CD14-positive monocyte (primary cell): ENCODE results near the gene DCDC2. TPM values are rescaled to one million over a fixed set of nuclear protein-coding genes. Genes with fewer than 3 reads are reported as not detected.

Source experiments
- DNase-seq, 3 donors: peaks; one replicate each; pipeline ENCODE4 v3.0.0-alpha.2; 2011 to 2022
- H2AFZ ChIP-seq: 2 replicates; pipeline ENCODE4 v1.6.0; 2012; ENCODE audit warnings: mild to moderate bottlenecking, low read depth, low read length, inconsistent platforms; ENCODE audit not compliant: insufficient read depth, poor library complexity, severe bottlenecking
- H3K27ac ChIP-seq, 2 donors: 1 replicate in 1 of 2; 2 replicates in 1 of 2; pipeline ENCODE4 v1.5.1; 2012 to 2013; ENCODE audit warnings: low read length in 2 of 2, control low read depth in 1 of 2, inconsistent platforms in 1 of 2, low read depth in 1 of 2, mild to moderate bottlenecking in 1 of 2
- H3K27me3 ChIP-seq, 2 donors: one replicate each; pipeline versions ENCODE4 v1.6.0 to v1.6.1; 2011 to 2013; ENCODE audit warnings: low read length in 2 of 2; ENCODE audit not compliant: control insufficient read depth in 2 of 2, insufficient read depth in 2 of 2
- H3K36me3 ChIP-seq, 2 donors: replicated peaks in 1 of 2; 1 replicate in 1 of 2; 2 replicates in 1 of 2; pipeline versions ENCODE4 v1.5.1 to v1.6.1; 2012 to 2013; ENCODE audit warnings: low read length in 2 of 2, control low read depth in 1 of 2, inconsistent platforms in 1 of 2, mild to moderate bottlenecking in 1 of 2; ENCODE audit not compliant: insufficient read depth in 2 of 2, control insufficient read depth in 1 of 2
- H3K4me1 ChIP-seq, 2 donors: 1 replicate in 1 of 2; 2 replicates in 1 of 2; pipeline versions ENCODE4 v1.5.1 to v1.6.1; 2012 to 2013; ENCODE audit warnings: low read length in 2 of 2, control low read depth in 1 of 2, inconsistent platforms in 1 of 2, mild to moderate bottlenecking in 1 of 2, moderate library complexity in 1 of 2; ENCODE audit not compliant: insufficient read depth in 2 of 2, control insufficient read depth in 1 of 2
- H3K4me2 ChIP-seq: replicated peaks from 2 replicates; pipeline ENCODE3; 2012; ENCODE audit warnings: low read length, moderate library complexity, mild to moderate bottlenecking; ENCODE audit not compliant: poor library complexity, severe bottlenecking; ENCODE audit errors: extremely low read depth
- H3K4me3 ChIP-seq, 3 experiments: fragments of 200-600 bp in 1 of 3; sonication (generic) in 1 of 3; replicated peaks in 1 of 3; 1 replicate in 2 of 3; 2 replicates in 1 of 3; pipeline ENCODE4 v1.5.1; 2011 to 2013; ENCODE audit warnings: low read length in 3 of 3, mild to moderate bottlenecking in 3 of 3, control low read depth in 2 of 3, low read depth in 2 of 3, inconsistent platforms in 1 of 3, moderate library complexity in 1 of 3
- H3K79me2 ChIP-seq: 2 replicates; pipeline ENCODE4 v1.6.0; 2012; ENCODE audit warnings: mild to moderate bottlenecking, control low read depth, inconsistent platforms, low read length, moderate library complexity; ENCODE audit not compliant: insufficient read depth
- H3K9ac ChIP-seq: 2 replicates; pipeline ENCODE4 v1.6.0; 2017; ENCODE audit warnings: low read length, mild to moderate bottlenecking; ENCODE audit not compliant: insufficient read depth, poor library complexity, severe bottlenecking
- H3K9me3 ChIP-seq, 2 donors: replicated peaks in 1 of 2; 1 replicate in 1 of 2; 2 replicates in 1 of 2; pipeline versions ENCODE4 v1.5.1 to v1.6.1; 2012 to 2013; ENCODE audit warnings: low read length in 2 of 2, control low read depth in 1 of 2; ENCODE audit not compliant: control insufficient read depth in 1 of 2, insufficient read depth in 1 of 2
- H4K20me1 ChIP-seq: 2 replicates; pipeline ENCODE4 v1.6.0; 2012; ENCODE audit warnings: mild to moderate bottlenecking, low read length, control low read depth, moderate library complexity; ENCODE audit not compliant: insufficient read depth
- H3K27ac Mint-ChIP-seq, 7 donors: one replicate each; pipeline ENCODE4 v1.8.0; 2020; ENCODE audit warnings: mild to moderate bottlenecking in 7 of 7, mixed read lengths in 7 of 7, moderate library complexity in 6 of 7, inconsistent platforms in 2 of 7
- H3K27me3 Mint-ChIP-seq, 3 donors: one replicate each; pipeline ENCODE4 v1.8.0; 2021 to 2022; ENCODE audit warnings: low read depth in 3 of 3, mild to moderate bottlenecking in 3 of 3, mixed read lengths in 3 of 3, moderate library complexity in 3 of 3, inconsistent platforms in 1 of 3
- H3K36me3 Mint-ChIP-seq, 2 donors: one replicate each; pipeline ENCODE4 v1.8.0; 2020; ENCODE audit warnings: mixed read lengths in 2 of 2, inconsistent platforms in 1 of 2, mild to moderate bottlenecking in 1 of 2
- H3K4me1 Mint-ChIP-seq: one replicate; pipeline ENCODE4 v1.8.0; 2020; ENCODE audit warnings: mild to moderate bottlenecking, mixed read lengths
- H3K4me3 Mint-ChIP-seq, 2 donors: one replicate each; pipeline ENCODE4 v1.8.0; 2020; ENCODE audit warnings: mild to moderate bottlenecking in 2 of 2, mixed read lengths in 2 of 2, moderate library complexity in 1 of 2
- H3K9me3 Mint-ChIP-seq, 7 donors: one replicate each; pipeline ENCODE4 v1.8.0; 2020 to 2022; ENCODE audit warnings: mixed read lengths in 7 of 7, mild to moderate bottlenecking in 6 of 7, moderate library complexity in 6 of 7, inconsistent platforms in 2 of 7
- CTCF ChIP-seq: fragments of 200-600 bp; IDR thresholded peaks from one replicate; pipeline ENCODE4 v1.8.0; 2022; ENCODE audit warnings: antibody characterized with exemption, mild to moderate bottlenecking
- WGBS: methylation state at CpG from one replicate; pipeline ENCODE4 v1.1.5; 2013; ENCODE audit warnings: missing lambda C conversion rate; ENCODE audit not compliant: insufficient coverage; 5-methylcytosine and 5-hydroxymethylcytosine counted together
- intact Hi-C, 2 donors: fragments of 100-400 bp; cut with micrococcal nuclease; formaldehyde crosslinking; loops; one replicate each; pipeline versions ENCODE4 v1.15.0 to v1.15.1; 2023
- polyA plus RNA-seq, 3 donors: library from polyadenylated mRNA; depleted of rRNA in 1 of 3; unstranded in 2 of 3; stranded (reverse) in 1 of 3; fragments of 300-500 nt in 2 of 3; fragments of >200 nt in 1 of 3; fragmentation: Illumina TruSeq in 2 of 3; gene quantifications; 1 replicate in 2 of 3; 2 replicates in 1 of 3; pipeline ENCODE4 v1.2.3, GENCODE V29; 2012 to 2021

DCDC2 gene
- polyA plus RNA-seq, 3 donors: not detected

DNA sequence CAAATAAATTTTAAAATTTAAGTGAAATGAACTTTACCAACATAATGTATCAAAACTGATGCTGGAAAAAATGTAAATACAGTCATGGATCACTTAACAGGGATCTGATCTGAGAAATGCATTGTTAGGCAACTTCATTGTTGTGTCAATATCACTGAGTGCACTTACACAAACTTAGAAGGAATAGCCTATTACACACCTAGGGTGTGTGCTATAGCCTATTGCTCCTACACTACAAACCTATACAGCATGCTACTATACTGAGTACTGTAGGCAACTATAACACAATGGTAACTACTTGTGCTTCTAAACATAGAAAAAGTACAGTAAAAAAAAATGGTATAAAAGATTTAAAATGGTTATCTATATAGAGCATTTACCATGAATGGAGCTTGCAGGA, 104.5 kb downstream of the DCDC2 start:
- H3K9me3 ChIP-seq: peaks cover 0 to 3% of the 10 kb centered on the region in 2 donors
- Mint-ChIP-seq H3K4me1 (no peaks in the 10 kb centered on the region), H3K27ac (no peak overlapping the region), H3K4me3 (no peak overlapping the region), H3K27me3 (peaks cover 2 to 5% (median 2%) of the 10 kb centered on the region in 3 donors), H3K36me3 (no peaks in the 10 kb centered on the region), H3K9me3 (peaks cover 0 to 7% (median 5%) of the 10 kb centered on the region in 7 donors)
- TF ChIP-seq CTCF: no peak
- intact Hi-C loops: no loop called here
- no peaks in the 10 kb centered on the region for H3K4me1 ChIP-seq
- no peak overlapping the region for H3K4me3 ChIP-seq
- no peak overlapping the region for H3K4me2 ChIP-seq
- no peak overlapping the region for H3K9ac ChIP-seq
- no peaks in the 10 kb centered on the region for H3K27me3 ChIP-seq
- H3K27ac ChIP-seq: no peak overlapping the region
- no peak for DNase-seq
- H3K36me3 ChIP-seq: no peaks in the 10 kb centered on the region
- no peak overlapping the region for H2AFZ ChIP-seq
- H4K20me1 ChIP-seq: no peaks in the 10 kb centered on the region
- H3K79me2 ChIP-seq: no peaks in the 10 kb centered on the region

GRCh38 chr6:24252280-24252679, 105.6 kb downstream of the DCDC2 start:
- Mint-ChIP-seq H3K27ac (no peak overlapping the region), H3K4me1 (no peaks in the 10 kb centered on the region), H3K9me3 (peaks cover 0 to 7% (median 4%) of the 10 kb centered on the region in 7 donors), H3K27me3 (peaks cover 1 to 3% (median 2%) of the 10 kb centered on the region in 3 donors), H3K4me3 (no peak overlapping the region), H3K36me3 (no peaks in the 10 kb centered on the region)
- no peak overlapping the region for H3K9ac ChIP-seq
- no peaks in the 10 kb centered on the region for H3K4me1 ChIP-seq
- DNase-seq: no peak
- no peaks in the 10 kb centered on the region for H3K9me3 ChIP-seq
- no peaks in the 10 kb centered on the region for H3K27me3 ChIP-seq
- no peak overlapping the region for H3K4me2 ChIP-seq
- H3K79me2 ChIP-seq: no peaks in the 10 kb centered on the region
- intact Hi-C loops: no loop called here
- no peaks in the 10 kb centered on the region for H4K20me1 ChIP-seq
- H2AFZ ChIP-seq: no peak overlapping the region
- 90% methylated on average over 1 of the region's 1 CpG for WGBS
- no peak for TF ChIP-seq CTCF
- no peak overlapping the region for H3K27ac ChIP-seq
- H3K36me3 ChIP-seq: no peaks in the 10 kb centered on the region
- no peak overlapping the region for H3K4me3 ChIP-seq
